Neutrophil (primary cell): ENCODE data around the gene ARSB.

Experiments
- H3K27ac ChIP-seq: fragments of 200-600 bp; sonication (generic); 2 replicates; pipeline ENCODE4 v1.5.1; 2016; ENCODE audit warnings: mild to moderate bottlenecking, moderate library complexity
- H3K27me3 ChIP-seq: fragments of 200-600 bp; sonication (generic); 2 replicates; pipeline ENCODE4 v1.6.0; 2016; ENCODE audit warnings: mild to moderate bottlenecking
- H3K36me3 ChIP-seq: fragments of 200-600 bp; sonication (generic); 2 replicates; pipeline ENCODE4 v1.5.1; 2017
- H3K4me1 ChIP-seq, 2 experiments: fragments of 200-600 bp in 1 of 2; sonication (generic) in 1 of 2; 1 replicate in 1 of 2; 2 replicates in 1 of 2; pipeline versions ENCODE4 v1.5.1 to v1.6.1; 2013 to 2016; ENCODE audit warnings: low read depth in 1 of 2, low read length in 1 of 2, mild to moderate bottlenecking in 1 of 2, moderate library complexity in 1 of 2; ENCODE audit not compliant: control insufficient read depth in 1 of 2, insufficient read depth in 1 of 2
- H3K4me3 ChIP-seq, 2 experiments: fragments of 200-600 bp in 1 of 2; sonication (generic) in 1 of 2; 1 replicate in 1 of 2; 2 replicates in 1 of 2; pipeline ENCODE4 v1.5.1; 2013 to 2016; ENCODE audit warnings: low read depth in 1 of 2, low read length in 1 of 2, mild to moderate bottlenecking in 1 of 2, moderate library complexity in 1 of 2
- H3K9me3 ChIP-seq: fragments of 200-600 bp; sonication (generic); 2 replicates; pipeline ENCODE4 v1.5.1; 2016
- TF ChIP-seq, protein P1 (sequence below): fragments of 200-600 bp; sonication (generic); IDR thresholded peaks from 2 replicates; pipeline ENCODE4 v1.5.1; 2016; ENCODE audit warnings: antibody characterized with exemption

ARSB gene

DNA sequence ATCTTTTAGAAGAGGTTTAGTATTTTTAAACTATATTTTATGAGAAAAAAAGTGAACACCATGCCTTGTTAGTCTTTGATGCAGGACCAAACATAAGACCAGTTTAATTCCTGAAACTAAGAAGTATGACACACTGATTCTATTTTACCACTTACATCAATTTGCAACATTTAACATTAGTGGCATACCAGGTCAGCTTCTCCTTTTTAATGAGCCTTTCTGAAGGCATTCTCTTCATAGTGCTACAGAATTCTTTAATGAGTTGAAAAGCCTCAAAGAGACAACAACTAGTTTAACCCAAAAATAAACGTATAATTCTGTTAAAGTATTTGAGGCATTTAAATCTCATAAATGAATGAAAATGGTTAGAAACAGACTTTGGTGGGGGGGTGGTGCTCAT lies 28.2 kb downstream of the ARSB start:
- Histone ChIP-seq H3K9me3 (no peaks in the 10 kb centered on the region), H3K27me3 (no peaks in the 10 kb centered on the region), H3K27ac (no peak overlapping the region), H3K4me1 (no peaks in the 10 kb centered on the region), H3K4me3 (no peak overlapping the region), H3K36me3 (peaks cover 12% of the 10 kb centered on the region)
- TF ChIP-seq, protein P1, sequence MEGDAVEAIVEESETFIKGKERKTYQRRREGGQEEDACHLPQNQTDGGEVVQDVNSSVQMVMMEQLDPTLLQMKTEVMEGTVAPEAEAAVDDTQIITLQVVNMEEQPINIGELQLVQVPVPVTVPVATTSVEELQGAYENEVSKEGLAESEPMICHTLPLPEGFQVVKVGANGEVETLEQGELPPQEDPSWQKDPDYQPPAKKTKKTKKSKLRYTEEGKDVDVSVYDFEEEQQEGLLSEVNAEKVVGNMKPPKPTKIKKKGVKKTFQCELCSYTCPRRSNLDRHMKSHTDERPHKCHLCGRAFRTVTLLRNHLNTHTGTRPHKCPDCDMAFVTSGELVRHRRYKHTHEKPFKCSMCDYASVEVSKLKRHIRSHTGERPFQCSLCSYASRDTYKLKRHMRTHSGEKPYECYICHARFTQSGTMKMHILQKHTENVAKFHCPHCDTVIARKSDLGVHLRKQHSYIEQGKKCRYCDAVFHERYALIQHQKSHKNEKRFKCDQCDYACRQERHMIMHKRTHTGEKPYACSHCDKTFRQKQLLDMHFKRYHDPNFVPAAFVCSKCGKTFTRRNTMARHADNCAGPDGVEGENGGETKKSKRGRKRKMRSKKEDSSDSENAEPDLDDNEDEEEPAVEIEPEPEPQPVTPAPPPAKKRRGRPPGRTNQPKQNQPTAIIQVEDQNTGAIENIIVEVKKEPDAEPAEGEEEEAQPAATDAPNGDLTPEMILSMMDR: no peak

DNA sequence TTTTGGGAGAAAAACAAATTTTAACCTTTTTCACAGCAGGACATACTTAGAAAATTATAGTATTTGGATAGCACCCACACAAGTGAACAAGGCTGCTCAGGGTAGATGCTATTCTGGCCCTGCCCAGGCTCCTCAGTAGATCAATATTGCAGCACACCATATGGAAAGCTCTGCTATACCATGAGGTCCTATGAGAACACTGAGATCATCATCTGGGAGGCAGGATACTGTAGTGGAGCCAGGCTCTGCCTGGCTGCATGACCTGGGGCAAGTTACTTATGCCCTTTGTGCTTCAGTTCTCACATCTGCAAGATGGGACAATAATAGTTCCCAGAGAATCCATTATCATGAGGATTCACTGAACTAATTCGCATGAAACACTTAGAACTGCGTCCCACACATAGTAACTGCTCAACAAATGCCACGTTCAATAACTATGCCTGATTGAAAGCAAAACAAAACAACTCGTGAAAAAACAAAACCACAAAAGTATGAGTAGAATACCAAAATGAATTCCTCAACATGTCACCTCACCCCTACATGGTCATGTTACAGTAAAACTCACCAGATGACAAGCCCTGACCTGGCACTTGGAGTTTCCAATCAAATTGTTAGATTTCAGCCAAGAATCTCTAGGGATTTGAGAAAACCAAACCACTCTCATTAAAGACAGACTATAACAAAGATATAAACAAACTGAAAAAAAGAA lies 31.9 kb downstream of the ARSB start:
- Histone ChIP-seq H3K9me3 (no peaks in the 10 kb centered on the region), H3K4me1 (no peaks in the 10 kb centered on the region), H3K27me3 (no peaks in the 10 kb centered on the region), H3K36me3 (peaks cover 13% of the 10 kb centered on the region), H3K4me3 (no peak overlapping the region), H3K27ac (no peak overlapping the region)
- TF ChIP-seq, protein P1: no peak

DNA sequence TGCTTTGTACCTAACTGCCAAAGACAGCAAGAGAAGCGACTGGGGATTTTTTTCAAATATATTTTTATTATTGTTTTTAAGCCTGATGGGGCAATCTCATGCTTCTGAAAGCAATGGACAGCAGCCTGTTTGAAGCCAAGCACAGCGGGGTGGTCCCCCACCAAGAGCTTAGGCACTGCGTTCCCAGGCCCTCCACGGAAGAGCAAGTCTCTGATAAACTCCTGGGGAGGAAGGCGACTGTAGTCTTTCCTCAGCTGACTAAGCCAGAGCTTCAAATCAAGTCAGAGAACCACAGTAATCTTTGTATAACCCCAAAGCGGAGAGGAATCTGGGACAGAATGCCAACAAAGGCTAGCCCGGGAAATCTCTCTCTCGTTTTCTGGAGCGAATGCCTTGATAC lies 54.4 kb downstream of the ARSB start:
- no peaks in the 10 kb centered on the region for H3K36me3 ChIP-seq
- no peaks in the 10 kb centered on the region for H3K4me1 ChIP-seq
- no peaks in the 10 kb centered on the region for H3K27me3 ChIP-seq
- no peak overlapping the region for H3K4me3 ChIP-seq
- TF ChIP-seq, protein P1: no peak
- no peak overlapping the region for H3K27ac ChIP-seq
- H3K9me3 ChIP-seq: no peaks in the 10 kb centered on the region

DNA sequence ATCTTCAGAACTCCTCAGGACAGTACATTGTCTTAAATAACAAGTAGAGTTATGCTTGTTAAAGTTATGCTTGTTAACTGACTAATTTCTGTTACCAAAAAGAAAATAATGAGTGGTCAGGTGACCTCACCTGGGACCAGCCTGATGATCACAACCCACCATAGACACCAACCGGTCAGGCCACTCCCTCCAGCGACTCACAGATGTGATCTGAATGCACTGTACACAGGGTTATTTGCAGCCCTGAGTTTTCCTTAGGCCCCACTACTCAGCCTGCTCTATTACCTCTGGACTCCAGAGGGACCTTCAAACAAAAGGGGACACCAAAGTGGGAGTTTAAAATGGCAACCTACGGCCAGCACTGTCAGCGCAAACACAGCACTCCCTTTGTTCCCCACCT lies 55.3 kb downstream of the ARSB start:
- H3K9me3 ChIP-seq: no peaks in the 10 kb centered on the region
- H3K4me1 ChIP-seq: no peaks in the 10 kb centered on the region
- TF ChIP-seq, protein P1: no peak
- H3K4me3 ChIP-seq: no peak overlapping the region
- no peaks in the 10 kb centered on the region for H3K36me3 ChIP-seq
- H3K27ac ChIP-seq: no peak overlapping the region
- no peaks in the 10 kb centered on the region for H3K27me3 ChIP-seq

DNA sequence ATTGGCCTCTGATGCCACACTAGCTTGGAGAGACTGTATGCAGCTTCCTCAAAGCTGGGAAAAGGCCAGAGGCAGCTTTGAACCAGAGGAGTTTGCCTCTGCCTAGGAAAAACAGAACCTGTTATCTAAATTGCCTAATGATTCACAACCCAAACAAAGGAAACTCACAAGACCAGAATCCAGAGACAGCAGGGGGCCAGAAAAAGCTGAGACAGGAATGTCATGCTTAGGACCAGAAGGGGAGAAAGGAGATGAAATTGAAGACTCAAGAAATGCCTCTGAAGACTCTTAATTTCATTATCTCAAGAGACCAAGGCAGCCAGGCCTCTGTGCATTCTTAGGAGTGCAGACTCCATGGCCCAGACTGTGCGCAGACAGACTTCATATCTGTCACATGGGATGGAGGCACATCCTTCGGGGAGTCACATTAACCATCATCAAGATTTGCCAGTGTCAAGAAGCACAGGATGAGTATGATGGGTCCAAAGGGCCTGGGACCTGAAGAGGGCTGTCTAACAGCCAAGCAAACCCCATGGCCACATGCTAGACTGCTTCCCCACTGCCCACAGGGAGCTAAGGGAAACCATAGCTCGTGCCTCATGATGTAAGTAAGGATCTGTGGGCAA lies 57.3 kb downstream of the ARSB start:
- TF ChIP-seq, protein P1: no peak
- Histone ChIP-seq H3K9me3 (no peaks in the 10 kb centered on the region), H3K4me1 (no peaks in the 10 kb centered on the region), H3K36me3 (peaks cover 6% of the 10 kb centered on the region), H3K27me3 (no peaks in the 10 kb centered on the region), H3K4me3 (no peak overlapping the region), H3K27ac (no peak overlapping the region)
